ENCODE data around the gene RBP2. TPM values are rescaled to one million over a fixed set of nuclear protein-coding genes. Genes with fewer than 3 reads are reported as not detected.

The RBP2 gene
- total RNA-seq, 1 donor from 2014 or later, result not detected

- DNase-seq (ENCODE audit: low read depth), result peak; percentile 7
These were observed 4.8 kb upstream of the RBP2 start for GRCh38 chr3:139481116-139481515.

- no peak for DNase-seq (ENCODE audit: low read depth)
These were observed 4.3 kb upstream of the RBP2 start for GRCh38 chr3:139480585-139480984.

GRCh38 chr3:139477710-139478640, 1.7 kb upstream of the RBP2 start:
- DNase-seq (ENCODE audit: low read depth), result no peak

GRCh38 chr3:139473155-139473771, 3.1 kb downstream of the RBP2 start:
- peak; percentile 86 for DNase-seq (ENCODE audit: low read depth)

GRCh38 chr3:139472380-139473010, 3.8 kb downstream of the RBP2 start:
- peak; percentile 76 for DNase-seq (ENCODE audit: low read depth)

- no peak for DNase-seq (ENCODE audit: low read depth)
These were observed 6.1 kb downstream of the RBP2 start for GRCh38 chr3:139470199-139470598.

- peak; percentile 15 for DNase-seq (ENCODE audit: low read depth)
These were observed 7.9 kb downstream of the RBP2 start for GRCh38 chr3:139468399-139468798.

- DNase-seq (ENCODE audit: low read depth), result no peak
These were observed 10.0 kb downstream of the RBP2 start for GRCh38 chr3:139466360-139466759.

GRCh38 chr3:139465636-139466035, 10.7 kb downstream of the RBP2 start:
- DNase-seq (ENCODE audit: low read depth), result no peak

- DNase-seq (ENCODE audit: low read depth), result no peak
These were observed 12.8 kb downstream of the RBP2 start for GRCh38 chr3:139463466-139463865.

GRCh38 chr3:139460529-139460928, 15.8 kb downstream of the RBP2 start:
- DNase-seq (ENCODE audit: low read depth), result no peak

GRCh38 chr3:139460076-139460475, 16.2 kb downstream of the RBP2 start:
- peak; percentile 19 for DNase-seq (ENCODE audit: low read depth)

GRCh38 chr3:139458348-139458747, 18.0 kb downstream of the RBP2 start:
- DNase-seq (ENCODE audit: low read depth), result no peak

- no peak for DNase-seq (ENCODE audit: low read depth)
These were observed 19.2 kb downstream of the RBP2 start for GRCh38 chr3:139457066-139457465.

- DNase-seq (ENCODE audit: low read depth), result no peak
These were observed 19.9 kb downstream of the RBP2 start for GRCh38 chr3:139456386-139456785.

- no peak for DNase-seq (ENCODE audit: low read depth)
These were observed 20.5 kb downstream of the RBP2 start for GRCh38 chr3:139455855-139456254.

GRCh38 chr3:139455206-139455605, 21.1 kb downstream of the RBP2 start:
- DNase-seq (ENCODE audit: low read depth), result no peak

GRCh38 chr3:139454346-139454745, 22.0 kb downstream of the RBP2 start:
- DNase-seq (ENCODE audit: low read depth), result no peak

- DNase-seq (ENCODE audit: low read depth), result no peak
These were observed 26.2 kb downstream of the RBP2 start for GRCh38 chr3:139450159-139450558.

GRCh38 chr3:139449566-139449965, 26.8 kb downstream of the RBP2 start:
- DNase-seq (ENCODE audit: low read depth), result no peak

- peak; percentile 30 for DNase-seq (ENCODE audit: low read depth)
These were observed 28.2 kb downstream of the RBP2 start for GRCh38 chr3:139448104-139448503.

- DNase-seq (ENCODE audit: low read depth), result no peak
These were observed 28.8 kb downstream of the RBP2 start for GRCh38 chr3:139447486-139447885.

GRCh38 chr3:139444446-139444845, 31.9 kb downstream of the RBP2 start:
- no peak for DNase-seq (ENCODE audit: low read depth)
